ENCODE data around the gene CNOT11. TPM values are rescaled to one million over a fixed set of nuclear protein-coding genes. Genes with fewer than 3 reads are reported as not detected.
"Not testable (repeated sequence)": the region's sequence is repeated elsewhere in the genome, so short reads cannot be mapped to it uniquely, and the experiment has no call there.

The CNOT11 gene
- total RNA-seq, 6 experiments from 2014 or later: 17.0 to 28.5 (median 21.5) TPM

- DNase-seq (no peak), ATAC-seq (peak in 1 of 4 donors; percentile 15)
- Histone ChIP-seq H3K27me3 (no peaks in the 10 kb centered on the region), H3K4me3 (no peak overlapping the region), H3K9me3 (no peaks in the 10 kb centered on the region), H3K27ac (peak overlapping the region in 1 of 3 donors; percentile 49), H3K36me3 (no peaks in the 10 kb centered on the region), H3K4me1 (peaks cover 0 to 31% (median 16%) of the 10 kb centered on the region in 4 donors)
- intact Hi-C loops (cut with DNase I): no loop called here
- WGBS (ENCODE audit: insufficient coverage, low coverage, low lambda C conversion rate, missing lambda C conversion rate): 68% methylated on average over 6 of the region's 6 CpGs
- TF ChIP-seq CTCF (IDR thresholded peaks at IDR 0.05): no peak
- no peak for TF ChIP-seq POLR2A (IDR thresholded peaks at IDR 0.05)
Measured at GRCh38 chr2:101231937-101232730, 20.6 kb upstream of the CNOT11 start.

- Histone ChIP-seq H3K9me3 (no peaks in the 10 kb centered on the region), H3K4me3 (no peak overlapping the region), H3K4me1 (peaks cover 0 to 31% (median 16%) of the 10 kb centered on the region in 4 donors), H3K36me3 (no peaks in the 10 kb centered on the region), H3K27ac (no peak overlapping the region), H3K27me3 (no peaks in the 10 kb centered on the region)
- intact Hi-C loops (cut with DNase I): no loop called here
- TF ChIP-seq CTCF (IDR thresholded peaks at IDR 0.05): no peak
- TF ChIP-seq POLR2A (IDR thresholded peaks at IDR 0.05): no peak
- ATAC-seq: no peak
- no peak for DNase-seq
- 91% methylated on average over 5 of the region's 6 CpGs for WGBS (ENCODE audit: insufficient coverage, low coverage, low lambda C conversion rate, missing lambda C conversion rate)
Measured at GRCh38 chr2:101232770-101233169, 19.9 kb upstream of the CNOT11 start.

- no peak for TF ChIP-seq CTCF (IDR thresholded peaks at IDR 0.05)
- no peak for TF ChIP-seq POLR2A (IDR thresholded peaks at IDR 0.05)
- DNase-seq: peak in 1 of 3 donors; percentile 49
Measured at GRCh38 chr2:101234169-101234938, 18.3 kb upstream of the CNOT11 start.

GRCh38 chr2:101235956-101236355, 16.7 kb upstream of the CNOT11 start:
- H3K27me3 ChIP-seq; DNase-seq; H3K4me3 ChIP-seq; ATAC-seq; H3K27ac ChIP-seq; H3K36me3 ChIP-seq; intact Hi-C loops (cut with DNase I); H3K9me3 ChIP-seq: not testable (repeated sequence)
- 100% methylated on average over 1 of the region's 1 CpG for WGBS (ENCODE audit: insufficient coverage, low coverage, low lambda C conversion rate, missing lambda C conversion rate)
- H3K4me1 ChIP-seq: peaks cover 0 to 43% (median 10%) of the 10 kb centered on the region in 4 donors

More at GRCh38 chr2:101234169-101234938, 18.3 kb upstream of the CNOT11 start:
- no peaks in the 10 kb centered on the region for H3K36me3 ChIP-seq
- intact Hi-C loops (cut with DNase I): no loop called here
- H3K27ac ChIP-seq: peak overlapping the region; percentile 35 to 85 (median 59)
- peaks cover 0 to 36% (median 16%) of the 10 kb centered on the region in 4 donors for H3K4me1 ChIP-seq
- H3K27me3 ChIP-seq: no peaks in the 10 kb centered on the region
- 20% methylated on average over 11 of the region's 12 CpGs for WGBS (ENCODE audit: insufficient coverage, low coverage, low lambda C conversion rate, missing lambda C conversion rate)
- no peaks in the 10 kb centered on the region for H3K9me3 ChIP-seq
- no peak overlapping the region for H3K4me3 ChIP-seq
- peak; percentile 42 to 61 (median 49) for ATAC-seq

GRCh38 chr2:101237944-101238343, 14.7 kb upstream of the CNOT11 start:
- intact Hi-C loops (cut with DNase I); H3K36me3 ChIP-seq; DNase-seq; H3K9me3 ChIP-seq; ATAC-seq; H3K4me3 ChIP-seq; H3K27me3 ChIP-seq; H3K27ac ChIP-seq: not testable (repeated sequence)
- 88% methylated on average over 1 of the region's 5 CpGs for WGBS (ENCODE audit: insufficient coverage, low coverage, low lambda C conversion rate, missing lambda C conversion rate)
- H3K4me1 ChIP-seq: peaks cover 0 to 36% (median 6%) of the 10 kb centered on the region in 4 donors

All from right lobe of liver (tissue), 6 donors.